ENCODE measurements around the gene DESI1.
"Not testable (repeated sequence)": the region's sequence is repeated elsewhere in the genome, so short reads cannot be mapped to it uniquely, and the experiment has no call there.

Gene DESI1

GRCh38 chr22:41620589-41621098 is at the start of gene DESI1:
Gene DESI1 (minus strand): TSS chr22:41621043. CDS start chr22:41620839, 204 bp downstream.
- no peak for DNase-seq

DNA sequence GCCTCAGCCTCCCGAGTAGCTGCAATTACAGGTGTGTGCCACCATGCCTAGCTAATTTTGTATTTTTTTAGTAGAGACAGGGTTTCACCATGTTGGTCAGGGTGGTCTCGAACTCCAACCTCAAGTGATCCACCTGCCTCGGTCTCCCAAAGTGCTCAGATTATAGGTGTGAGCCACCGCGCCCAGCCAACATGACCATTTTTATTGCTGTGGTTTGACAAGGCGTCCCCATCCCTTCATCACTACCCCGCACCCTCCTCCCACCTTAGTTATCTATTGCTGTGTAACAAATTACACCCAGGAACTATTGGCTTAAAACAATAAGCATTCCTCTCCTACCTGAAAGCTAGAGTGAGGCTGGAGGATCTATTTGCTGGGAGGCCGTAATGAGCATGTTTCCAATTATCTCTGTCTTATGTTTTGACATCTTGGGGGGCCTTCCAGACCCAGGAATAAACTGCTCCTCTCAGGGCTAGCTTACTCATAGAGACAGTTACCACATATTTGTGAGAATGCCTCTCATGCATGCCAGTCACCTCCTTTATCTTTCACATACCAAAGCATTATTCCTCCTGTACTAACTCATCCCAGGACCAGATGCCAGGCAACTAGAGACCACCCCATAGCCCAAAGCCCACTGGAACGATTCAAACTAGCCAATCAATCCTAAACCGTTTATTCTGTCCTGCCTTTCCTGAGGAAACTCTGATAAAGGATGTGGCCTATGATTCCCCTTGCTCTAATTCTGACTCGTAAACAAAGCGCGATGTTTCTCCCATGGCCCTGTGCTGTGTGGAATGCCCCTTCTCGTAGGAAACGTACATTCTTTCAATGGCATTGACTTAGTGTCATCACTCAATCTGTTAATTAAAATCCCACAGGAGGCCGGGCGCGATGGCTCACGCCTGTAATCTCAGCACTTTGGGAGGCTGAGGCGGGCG is 48.4 kb upstream of the DESI1 start:
- no peak for DNase-seq

DNA sequence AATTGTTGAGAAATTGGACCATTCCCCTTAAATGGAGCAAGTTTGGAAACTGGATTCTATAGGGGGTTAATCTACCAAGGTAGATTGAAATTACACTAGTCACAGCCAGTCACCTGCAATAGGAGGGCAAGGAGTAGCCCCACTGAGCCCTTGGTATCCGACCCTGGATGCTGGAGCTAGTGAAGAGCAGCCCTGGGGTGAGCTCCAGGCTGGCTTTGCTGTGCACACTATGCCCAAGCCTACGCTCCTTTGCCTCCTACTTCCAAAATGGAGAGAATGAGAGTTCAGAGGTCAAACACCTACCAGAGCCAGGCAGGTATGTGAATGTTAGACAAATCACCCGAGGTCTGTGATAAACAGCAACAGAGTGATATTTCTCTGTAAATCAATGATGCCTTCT is 44.1 kb upstream of the DESI1 start:
- DNase-seq: no peak

- DNase-seq: no peak
Observed at GRCh38 chr22:41664490-41664889, 43.6 kb upstream of the DESI1 start.

DNA sequence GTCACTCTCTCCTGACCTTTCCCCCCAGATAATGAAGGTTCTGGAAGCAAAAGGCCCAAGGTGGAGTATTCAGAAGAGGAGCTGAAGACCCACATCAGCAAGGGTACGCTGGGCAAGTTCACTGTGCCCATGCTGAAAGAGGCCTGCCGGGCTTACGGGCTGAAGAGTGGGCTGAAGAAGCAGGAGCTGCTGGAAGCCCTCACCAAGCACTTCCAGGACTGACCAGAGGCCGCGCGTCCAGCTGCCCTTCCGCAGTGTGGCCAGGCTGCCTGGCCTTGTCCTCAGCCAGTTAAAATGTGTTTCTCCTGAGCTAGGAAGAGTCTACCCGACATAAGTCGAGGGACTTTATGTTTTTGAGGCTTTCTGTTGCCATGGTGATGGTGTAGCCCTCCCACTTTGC is 42.8 kb upstream of the DESI1 start:
- not testable (repeated sequence) for DNase-seq

DNA sequence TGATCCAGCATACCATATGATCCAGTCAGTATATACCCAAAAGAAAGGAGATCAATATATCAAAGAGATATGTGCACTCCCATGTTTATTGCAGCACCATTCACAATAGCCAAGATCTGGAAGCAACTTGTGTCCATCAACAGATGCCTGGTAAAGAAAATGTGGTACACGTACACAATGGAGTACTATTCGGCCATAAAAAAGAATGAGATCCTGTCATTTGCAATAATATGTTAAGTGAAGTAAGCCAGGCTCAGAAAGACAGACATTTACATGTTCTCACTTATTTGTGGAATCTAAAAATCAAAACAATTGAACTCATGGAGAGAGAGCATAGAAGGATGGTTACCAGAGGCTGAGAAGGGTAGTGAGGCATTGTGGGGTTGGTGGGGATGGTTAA is 40.9 kb upstream of the DESI1 start:
- no peak for DNase-seq

DNA sequence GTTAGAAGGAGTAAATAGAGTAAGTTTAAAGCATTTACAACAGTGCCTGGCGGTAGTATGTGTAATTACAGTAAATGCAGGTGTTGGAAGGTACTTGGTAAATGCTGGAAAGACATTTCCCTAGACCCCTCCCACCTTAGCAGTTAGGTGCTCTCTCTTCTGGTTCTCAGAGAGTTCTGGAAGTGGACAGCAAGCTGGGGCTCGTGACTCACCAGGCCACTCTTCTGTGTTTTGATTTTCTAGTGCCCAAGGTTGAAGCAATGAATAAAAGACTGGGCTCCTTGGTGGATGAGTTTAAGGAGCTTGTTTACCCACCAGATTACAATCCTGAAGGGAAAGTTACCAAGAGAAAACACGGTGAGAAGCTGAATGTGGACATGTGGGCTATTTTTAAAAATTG is 40.2 kb upstream of the DESI1 start:
- DNase-seq: no peak

GRCh38 chr22:41660416-41660815 is 39.6 kb upstream of the DESI1 start:
- no peak for DNase-seq

DNA sequence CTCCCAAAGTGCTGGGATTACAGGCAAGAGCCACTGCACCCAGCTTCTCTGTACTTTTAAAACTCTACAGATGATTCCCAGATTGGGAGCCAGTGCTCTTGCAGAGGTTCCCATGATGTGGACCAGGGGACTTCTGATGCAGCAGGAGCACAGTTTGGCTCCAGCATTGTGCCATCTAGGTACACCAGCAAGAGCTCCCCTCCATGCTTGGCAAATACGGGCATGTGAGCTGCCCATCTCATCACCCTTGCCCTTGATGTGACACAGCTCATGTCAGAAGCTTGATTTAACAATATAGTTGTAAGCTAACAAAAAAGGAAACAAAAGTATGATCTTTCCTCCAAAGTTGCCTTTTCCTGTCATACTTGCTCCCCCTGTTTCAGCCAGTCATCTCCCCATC is 39.1 kb upstream of the DESI1 start:
- no peak for DNase-seq

- DNase-seq: no peak
Observed at GRCh38 chr22:41658869-41659268, 38.0 kb upstream of the DESI1 start.

GRCh38 chr22:41657709-41658108 is 36.9 kb upstream of the DESI1 start:
- DNase-seq: no peak

- DNase-seq: no peak
Observed at GRCh38 chr22:41656556-41656955, 35.7 kb upstream of the DESI1 start.

DNA sequence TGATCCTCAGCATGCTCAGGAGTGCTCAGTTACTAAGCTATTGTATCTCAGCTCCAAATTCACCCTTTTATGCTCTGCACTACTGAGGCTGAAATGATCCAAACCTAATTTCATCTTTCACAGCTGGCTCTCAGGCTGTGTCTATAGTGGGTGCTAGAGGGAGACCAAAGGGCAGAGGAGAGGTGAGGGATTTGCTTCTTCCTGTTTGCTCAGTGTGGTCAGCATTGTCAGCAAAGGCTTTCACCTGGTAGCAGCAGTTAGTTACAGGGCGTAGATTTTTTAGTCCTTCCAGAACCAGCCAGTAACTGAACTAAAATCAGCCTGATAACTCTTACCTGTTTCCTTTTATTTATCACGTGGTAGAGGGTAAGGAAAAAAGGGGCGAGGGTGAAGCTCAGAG is 33.5 kb upstream of the DESI1 start:
- DNase-seq: no peak

DNA sequence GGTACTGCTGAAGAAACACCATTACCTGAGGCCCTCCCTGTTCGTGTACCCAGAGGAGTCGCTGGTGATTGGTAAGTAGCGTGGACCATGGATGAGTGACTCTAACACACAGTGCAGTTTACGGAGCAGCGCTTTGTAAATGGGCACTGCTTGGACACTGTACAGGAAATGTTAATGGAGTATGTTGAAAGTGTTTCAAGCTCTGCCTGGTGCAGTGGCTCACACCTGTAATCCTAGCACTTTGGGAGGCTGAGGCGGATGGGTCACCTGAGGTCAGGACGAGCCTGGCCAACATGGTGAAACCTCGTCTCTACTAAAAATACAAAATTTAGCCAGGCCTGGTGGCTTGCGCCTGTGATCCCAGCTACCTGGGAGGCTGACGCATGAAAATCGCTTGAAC is 30.0 kb upstream of the DESI1 start:
- DNase-seq: no peak

- DNase-seq: no peak
Observed at GRCh38 chr22:41650229-41650628, 29.4 kb upstream of the DESI1 start.

DNA sequence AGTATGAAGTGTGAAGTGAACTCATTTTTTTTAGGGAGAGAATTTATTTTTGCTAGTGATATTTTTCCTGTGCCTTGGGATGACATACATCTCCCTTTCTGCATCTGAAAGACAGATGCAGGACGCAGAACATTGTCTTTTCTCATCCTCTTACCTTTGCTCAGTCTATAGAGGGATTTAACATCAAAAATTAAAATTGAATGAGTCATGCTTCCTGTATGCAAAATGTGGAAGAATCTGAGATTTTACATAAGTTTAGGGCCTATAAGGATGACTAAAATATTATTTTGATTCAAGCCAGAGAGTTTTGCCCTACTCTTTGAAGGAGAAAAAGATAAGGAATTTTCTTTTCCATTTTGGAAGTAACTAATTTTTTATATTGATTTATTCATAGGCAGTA is 27.6 kb upstream of the DESI1 start:
- DNase-seq: no peak

GRCh38 chr22:41647771-41648170 is 26.9 kb upstream of the DESI1 start:
- DNase-seq: no peak

DNA sequence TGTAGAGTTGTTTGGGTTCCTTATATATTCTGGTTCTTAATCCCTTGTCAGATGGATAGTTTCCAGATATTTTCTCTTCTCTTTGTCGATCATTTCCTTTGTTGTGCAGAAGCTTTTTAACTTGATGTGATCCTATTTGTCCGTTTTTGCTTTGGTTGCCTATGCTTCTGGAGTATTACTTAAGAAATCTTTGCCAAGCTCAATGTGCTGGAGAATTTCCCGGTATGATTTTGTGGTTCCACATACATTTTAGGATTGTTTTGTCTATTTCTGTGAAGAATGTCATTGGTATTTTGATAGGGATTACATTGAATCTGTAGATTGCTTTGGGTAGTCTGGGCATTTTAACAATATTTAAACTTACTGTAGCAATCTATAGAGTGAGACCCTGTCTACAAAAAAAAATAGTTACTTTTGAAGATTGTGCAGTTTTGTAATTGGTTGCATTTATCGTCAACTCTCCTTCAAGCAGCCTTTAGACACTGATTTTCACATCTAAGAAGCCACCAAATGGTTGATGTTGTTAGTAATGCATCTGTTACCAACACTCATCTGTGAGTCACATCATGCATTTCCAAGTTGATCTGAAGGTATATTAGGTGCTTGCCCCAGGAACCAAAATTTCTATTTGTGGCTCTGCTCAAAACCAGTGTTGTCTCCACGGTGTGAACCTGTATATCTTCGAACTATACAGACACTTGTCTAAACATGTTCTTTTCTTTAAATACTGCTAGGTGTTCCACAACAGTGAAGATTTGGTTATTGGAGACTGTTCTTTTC is 21.7 kb upstream of the DESI1 start:
- no peak for DNase-seq

- DNase-seq: no peak
Observed at GRCh38 chr22:41641854-41642253, 21.0 kb upstream of the DESI1 start.

DNA sequence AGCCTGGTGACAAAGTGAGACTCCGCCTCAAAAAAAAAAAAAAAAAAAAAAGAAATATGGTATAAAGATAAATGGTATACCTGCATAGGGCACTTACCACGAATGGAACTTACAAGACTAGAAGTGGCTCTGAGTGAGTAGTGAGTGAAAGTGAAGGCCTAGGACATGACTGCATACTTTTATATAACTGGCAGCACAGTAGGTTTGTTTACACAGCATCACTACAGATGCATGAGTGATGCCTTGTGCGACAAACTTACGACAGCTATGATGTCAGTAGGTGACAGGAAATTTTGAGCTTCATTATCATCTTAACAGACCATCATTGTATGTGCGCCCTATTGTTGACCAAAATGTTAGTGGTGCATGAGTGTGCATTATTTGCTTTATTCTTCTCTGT is 17.9 kb upstream of the DESI1 start:
- no peak for DNase-seq

DNA sequence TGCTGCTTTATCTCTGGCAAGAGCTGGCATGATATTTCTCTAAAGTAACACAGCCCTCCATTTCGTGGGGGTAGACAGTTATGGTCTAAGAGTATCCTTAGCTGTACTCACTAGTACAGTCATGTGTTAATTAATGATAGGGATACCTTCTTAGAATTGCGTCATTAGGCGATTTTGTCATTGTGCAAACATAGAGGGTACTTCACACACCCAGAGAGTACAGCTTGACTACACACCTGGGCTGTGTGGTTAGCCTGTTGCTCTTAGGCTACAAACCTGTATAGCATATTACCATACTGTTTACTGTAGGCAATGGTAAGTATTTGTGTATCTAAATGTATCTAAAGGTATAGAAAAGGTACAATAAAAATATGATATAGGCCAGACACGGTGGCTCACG is 17.3 kb upstream of the DESI1 start:
- DNase-seq: no peak

DNA sequence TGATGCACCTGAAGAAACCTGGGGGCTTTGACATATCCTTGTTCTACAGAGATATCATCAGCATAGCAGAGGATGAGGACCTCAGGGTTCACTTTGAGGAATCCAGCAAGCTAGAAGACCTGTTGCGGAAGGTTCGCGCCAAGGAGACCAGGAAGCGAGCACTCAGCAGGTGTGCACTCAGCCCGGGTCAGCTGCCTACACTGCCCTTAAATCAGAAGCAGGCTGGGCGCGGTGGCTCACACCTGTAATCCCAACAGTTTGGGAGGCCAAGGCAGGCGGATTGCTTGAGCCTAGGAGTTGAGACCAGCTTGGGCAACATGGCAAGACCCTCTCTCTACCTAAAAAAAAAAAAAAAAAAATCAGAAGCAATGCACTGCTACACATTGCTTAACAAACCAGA is 16.8 kb upstream of the DESI1 start:
- DNase-seq: not testable (repeated sequence)

- no peak for DNase-seq
Observed at GRCh38 chr22:41636467-41636866, 15.6 kb upstream of the DESI1 start.

DNA sequence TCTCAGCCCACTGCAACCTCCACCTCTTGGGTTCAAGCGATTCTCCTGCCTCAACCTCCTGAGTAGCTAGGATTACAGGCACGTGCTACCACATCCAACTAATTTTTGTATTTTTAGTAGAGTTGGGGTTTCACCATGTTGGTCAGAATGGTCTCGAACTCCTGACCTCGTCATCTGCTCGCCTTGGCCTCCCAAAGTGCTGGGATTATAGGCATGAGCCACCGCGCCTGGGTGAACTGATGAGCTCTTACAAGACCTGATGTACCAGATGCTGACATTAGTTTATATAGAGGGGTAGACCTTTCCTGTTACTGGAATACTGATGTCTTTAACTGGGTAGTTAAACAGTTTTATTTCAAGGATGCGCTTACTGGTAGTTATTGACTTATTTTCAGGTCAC is 13.8 kb upstream of the DESI1 start:
- not testable (repeated sequence) for DNase-seq

Measured in activated CD4-positive, alpha-beta T cell treated with anti-CD3 and anti-CD28 coated beads, Interleukin-2, amount 50 U/mL, for 48 hours (primary cell).